Measurements from ENCODE around the gene SLFN12.
"Not testable (repeated sequence)": the region's sequence is repeated elsewhere in the genome, so short reads cannot be mapped to it uniquely, and the experiment has no call there.

Gene SLFN12

DNA sequence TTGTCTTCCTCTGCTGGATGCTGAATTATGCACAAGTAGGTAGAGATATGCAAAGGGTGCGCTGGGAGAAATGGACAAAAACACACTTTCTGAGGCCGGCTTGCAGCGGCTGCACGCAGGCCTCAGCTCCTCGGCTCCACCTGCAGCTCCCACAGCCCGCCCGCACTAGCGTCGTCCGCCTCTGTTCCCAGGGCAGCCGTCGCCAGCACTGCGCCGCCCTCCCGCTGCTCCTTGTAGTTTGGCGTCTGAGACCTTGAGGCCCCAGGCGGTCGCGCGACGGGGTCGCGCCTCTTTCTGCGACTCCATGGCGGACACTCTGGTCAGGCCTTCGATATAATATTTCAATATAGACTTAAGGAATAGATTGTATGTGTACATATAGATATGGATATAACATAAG, 24.8 kb downstream of the SLFN12 start:
- no peak for DNase-seq

- no peak for DNase-seq
Measured at GRCh38 chr17:35406568-35406967, 25.7 kb downstream of the SLFN12 start.

- DNase-seq: no peak
Measured at GRCh38 chr17:35404360-35404759, 27.9 kb downstream of the SLFN12 start.

- DNase-seq: not testable (repeated sequence)
Measured at GRCh38 chr17:35393783-35394182, 38.5 kb downstream of the SLFN12 start.

DNA sequence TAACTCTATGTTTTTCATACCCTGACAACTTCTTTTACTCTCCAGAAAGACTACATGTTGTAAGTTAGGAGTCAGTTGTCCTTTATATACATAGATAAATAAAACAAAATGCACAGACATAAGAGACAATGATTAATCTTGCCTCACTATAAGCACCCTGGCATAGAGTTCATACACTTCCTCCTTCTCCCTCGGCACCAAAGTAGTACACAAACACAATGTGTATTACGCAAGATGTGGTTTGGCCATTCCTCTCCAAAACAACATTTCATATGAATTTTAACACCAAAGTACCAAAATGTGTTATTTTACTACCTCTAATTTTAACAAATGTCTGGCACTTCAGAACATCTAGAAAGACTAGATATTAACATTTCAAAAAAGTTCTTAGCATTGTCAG, 41.6 kb downstream of the SLFN12 start:
- DNase-seq: no peak

GRCh38 chr17:35390156-35390555, 42.1 kb downstream of the SLFN12 start:
- DNase-seq: no peak

- no peak for DNase-seq
Measured at GRCh38 chr17:35387496-35387895, 44.8 kb downstream of the SLFN12 start.

- no peak for DNase-seq
Measured at GRCh38 chr17:35377706-35378105, 54.6 kb downstream of the SLFN12 start.

DNA sequence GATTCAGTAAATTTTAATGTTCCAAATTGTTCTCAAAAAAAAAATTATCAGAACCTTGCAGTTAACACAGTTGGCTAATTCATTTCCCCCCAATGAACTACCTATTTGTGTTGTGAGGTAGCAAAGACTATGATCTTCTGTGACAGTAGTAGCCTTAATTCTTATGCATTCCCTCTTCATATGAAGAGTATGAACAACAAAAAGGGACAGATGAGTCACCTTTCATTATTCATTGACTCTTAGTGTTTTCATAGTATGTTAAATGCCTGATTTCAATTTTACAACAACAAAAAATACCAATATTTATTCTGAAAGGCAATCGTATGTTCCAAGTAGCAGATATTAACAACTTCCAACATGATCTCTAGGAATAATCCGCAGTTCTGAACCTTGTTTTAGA, 55.2 kb downstream of the SLFN12 start:
- no peak for DNase-seq

DNA sequence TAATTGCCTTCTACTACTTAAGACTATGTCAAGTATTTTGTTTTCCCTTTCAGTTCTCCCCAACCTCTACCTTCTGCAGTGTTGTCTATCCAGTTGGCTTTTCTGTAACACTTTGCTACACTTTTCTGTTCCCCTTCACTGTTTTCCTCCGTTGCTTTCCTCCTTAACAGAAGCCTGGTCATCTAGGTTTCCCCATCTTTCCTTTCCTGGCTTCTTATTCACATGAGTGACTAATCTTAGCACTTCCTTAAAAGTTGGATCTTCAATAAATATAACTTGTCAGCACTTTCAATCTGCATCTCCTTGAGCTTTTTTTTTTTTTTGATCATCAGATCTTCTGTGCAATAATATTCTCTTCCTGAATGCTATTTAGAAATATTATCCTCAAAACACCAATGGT, 56.1 kb downstream of the SLFN12 start:
- no peak for DNase-seq

DNA sequence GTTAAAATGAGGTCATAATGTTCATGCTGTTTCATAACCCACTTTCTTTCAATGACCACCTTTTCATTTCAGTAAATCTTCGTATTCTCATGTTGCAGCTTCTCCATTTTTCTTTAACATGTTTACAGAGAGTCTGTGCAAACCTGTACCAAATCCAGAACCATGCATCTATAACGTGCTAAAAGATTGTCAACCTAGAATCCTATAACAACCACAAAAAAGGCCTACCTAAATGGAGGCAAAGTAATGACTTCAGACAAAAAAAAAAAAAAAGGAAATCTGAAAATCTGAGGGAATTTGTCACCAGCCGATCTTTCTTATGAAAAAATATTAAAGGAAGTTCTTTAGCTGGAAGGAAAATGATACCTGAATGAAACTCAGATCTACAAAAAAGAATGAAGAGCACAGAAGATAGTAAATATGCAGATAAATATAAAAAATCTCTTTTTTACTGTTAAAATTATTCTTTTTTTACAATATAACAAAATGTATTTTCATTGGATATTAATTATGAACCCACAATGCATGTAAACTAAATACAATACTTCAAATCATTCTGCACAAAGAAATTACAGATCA, 57.4 kb downstream of the SLFN12 start:
- no peak for DNase-seq

GRCh38 chr17:35373984-35374765, 58.1 kb downstream of the SLFN12 start:
- DNase-seq: no peak

- no peak for DNase-seq
Measured at GRCh38 chr17:35373534-35373983, 58.7 kb downstream of the SLFN12 start, which contains the start of gene SLFN11. SLFN11 (minus strand) TSS chr17:35373621; CDS start chr17:35363807, 9,814 bp downstream.

GRCh38 chr17:35372846-35373533, 59.3 kb downstream of the SLFN12 start:
- DNase-seq: no peak

- no peak for DNase-seq
Measured at GRCh38 chr17:35371934-35372333, 60.4 kb downstream of the SLFN12 start.

DNA sequence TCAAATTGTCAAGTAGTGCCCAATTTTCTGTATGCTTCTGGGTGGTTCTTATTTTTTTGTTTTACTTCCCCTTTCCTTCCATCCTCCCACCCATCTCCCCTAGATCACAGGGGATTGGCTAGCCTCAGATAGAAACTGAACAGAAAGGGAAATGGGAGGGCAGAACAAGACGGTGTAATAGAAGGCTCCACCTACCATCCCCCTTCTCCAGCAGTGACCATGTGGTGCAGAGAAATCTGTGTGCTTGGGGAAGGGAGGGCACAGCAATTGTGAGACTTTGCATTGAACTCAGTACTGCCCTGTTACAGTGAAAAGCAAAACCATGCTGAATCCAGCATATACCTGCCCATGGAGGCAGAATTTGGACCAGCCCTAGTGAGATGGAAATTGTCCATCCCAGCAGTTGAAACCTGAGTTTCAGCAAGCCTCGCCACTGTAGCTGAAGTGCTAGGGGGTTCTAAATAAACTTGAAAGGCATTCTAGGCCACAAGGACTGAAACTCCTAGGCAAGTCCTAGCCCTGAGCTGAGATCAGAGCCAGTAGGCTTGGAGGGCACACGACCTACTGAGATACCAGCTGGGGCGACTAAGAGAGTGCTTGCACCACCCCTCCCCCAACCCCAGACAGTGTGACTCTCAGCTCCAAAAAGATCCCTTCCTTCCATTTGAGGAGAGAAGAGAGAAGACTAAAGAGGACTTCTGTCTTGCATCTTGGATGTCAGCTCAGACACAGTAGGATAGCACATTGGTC, 64.0 kb downstream of the SLFN12 start:
- DNase-seq: no peak

DNA sequence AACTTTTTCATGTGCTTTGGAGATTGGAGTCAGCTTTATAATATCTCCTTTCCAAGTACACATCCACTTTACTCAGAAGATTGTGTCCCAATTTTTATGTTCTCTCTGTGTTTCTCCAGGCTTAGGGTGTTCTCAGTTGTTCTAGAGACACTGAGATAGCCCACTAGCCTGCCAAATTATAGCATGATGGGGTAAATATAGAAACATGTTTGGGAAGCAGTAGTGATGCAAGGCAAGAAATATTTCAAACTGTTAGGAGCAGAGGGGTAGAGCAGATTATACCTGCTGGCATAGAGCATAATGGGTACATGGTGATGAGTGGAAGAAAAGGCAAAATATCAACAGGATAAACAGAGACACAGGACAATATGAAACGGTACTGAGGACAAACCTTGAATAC, 71.3 kb downstream of the SLFN12 start:
- DNase-seq: no peak

Data from T1000 (cell line).